ENCODE data around the gene CCDC195. TPM values are rescaled to one million over a fixed set of nuclear protein-coding genes. Genes with fewer than 3 reads are reported as not detected.

Gene CCDC195
- polyA plus RNA-seq, 1 donor from 2014 or later, result not detected

GRCh38 chr2:224669449-224669848, 46.7 kb downstream of the CCDC195 start:
- no peaks in the 10 kb centered on the region for H3K9me2 ChIP-seq (ENCODE audit: insufficient read depth, low read length)
- H3K4me3 ChIP-seq (ENCODE audit: low read length), result no peak overlapping the region
- no peaks in the 10 kb centered on the region for H3K36me3 ChIP-seq (ENCODE audit: insufficient read depth, low read length)
- H4K20me1 ChIP-seq (ENCODE audit: insufficient read depth), result no peaks in the 10 kb centered on the region
- H3F3A ChIP-seq (ENCODE audit: insufficient read depth, low read length, poor library complexity, severe bottlenecking), result no peaks in the 10 kb centered on the region
- H2AFZ ChIP-seq (ENCODE audit: low read depth, low read length), result no peak overlapping the region
- no peaks in the 10 kb centered on the region for H3K27me3 ChIP-seq (ENCODE audit: insufficient read depth, low read depth, low read length)
- no peaks in the 10 kb centered on the region for H3K79me2 ChIP-seq (replicated peaks; ENCODE audit: insufficient read depth, low read length)
- no peak overlapping the region for H3K4me2 ChIP-seq (ENCODE audit: low read length)
- TF ChIP-seq TAF1 (IDR thresholded peaks at IDR 0.05; ENCODE audit: low read depth) (no peak), RAD21 (conservative IDR thresholded peaks at IDR 0.05) (no peak)
- H3K9ac ChIP-seq (ENCODE audit: low read length), result no peak overlapping the region
- H3K27ac ChIP-seq (ENCODE audit: low read length), result no peak overlapping the region
- no peaks in the 10 kb centered on the region for H3K9me3 ChIP-seq (ENCODE audit: low read length)

DNA sequence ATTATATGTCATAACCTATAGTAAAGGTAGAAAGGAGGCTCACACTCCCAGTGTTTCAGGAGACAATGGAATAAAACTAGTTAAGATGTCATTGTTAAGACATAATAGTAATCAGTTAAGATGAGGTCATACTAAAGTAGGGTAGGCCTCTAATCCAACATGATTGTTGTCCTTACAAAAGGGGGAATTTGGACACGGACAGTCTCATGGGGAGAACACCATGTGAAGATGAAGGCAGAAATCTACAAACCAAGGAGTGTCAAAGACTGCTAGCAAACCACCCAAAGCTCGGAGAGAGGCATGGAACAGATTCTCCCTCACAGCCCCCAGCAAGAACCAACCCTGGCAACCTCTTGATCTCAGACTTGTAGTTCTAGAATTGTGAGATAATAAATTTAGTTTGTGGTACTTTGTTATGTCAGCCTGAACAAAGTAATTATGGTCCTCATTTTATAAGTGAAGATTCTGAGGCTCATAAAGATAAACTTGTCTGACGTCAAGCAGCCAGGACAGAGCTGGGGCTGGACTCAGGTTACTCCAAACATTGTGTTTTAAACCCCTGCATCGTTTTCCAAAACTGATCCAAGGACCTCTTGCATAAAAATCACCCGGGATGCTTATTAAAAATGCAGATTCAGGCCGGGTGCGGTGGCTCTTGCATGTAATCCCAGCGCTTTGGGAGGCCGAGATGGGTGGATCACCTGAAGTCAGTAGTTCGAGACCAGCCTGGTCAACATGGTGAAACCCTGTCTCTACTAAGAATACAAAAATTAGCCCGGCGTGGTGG, 47.8 kb downstream of the CCDC195 start:
- H3K9me3 ChIP-seq (ENCODE audit: low read length), result no peaks in the 10 kb centered on the region
- no peaks in the 10 kb centered on the region for H3K79me2 ChIP-seq (replicated peaks; ENCODE audit: insufficient read depth, low read length)
- H4K20me1 ChIP-seq (ENCODE audit: insufficient read depth), result no peaks in the 10 kb centered on the region
- H2AFZ ChIP-seq (ENCODE audit: low read depth, low read length), result no peak overlapping the region
- H3K4me3 ChIP-seq (ENCODE audit: low read length), result no peak overlapping the region
- H3K9ac ChIP-seq (ENCODE audit: low read length), result no peak overlapping the region
- H3K9me2 ChIP-seq (ENCODE audit: insufficient read depth, low read length), result no peaks in the 10 kb centered on the region
- no peaks in the 10 kb centered on the region for H3K36me3 ChIP-seq (ENCODE audit: insufficient read depth, low read length)
- TF ChIP-seq POLR2AphosphoS5 (IDR thresholded peaks at IDR 0.05) (no peak), EZH2 (IDR thresholded peaks at IDR 0.05; ENCODE audit: borderline replicate concordance, insufficient read depth, low read length, poor library complexity, severe bottlenecking) (no peak), TAF1 (IDR thresholded peaks at IDR 0.05; ENCODE audit: low read depth) (no peak), MXI1 (conservative IDR thresholded peaks at IDR 0.05; ENCODE audit: poor library complexity, severe bottlenecking) (no peak), REST (IDR thresholded peaks at IDR 0.05; ENCODE audit: borderline replicate concordance) (no peak), SMC3 (conservative IDR thresholded peaks at IDR 0.05; ENCODE audit: poor library complexity) (no peak), RAD21 (conservative IDR thresholded peaks at IDR 0.05) (no peak), EP300 (conservative IDR thresholded peaks at IDR 0.05; ENCODE audit: poor library complexity, severe bottlenecking) (no peak)
- TF ChIP-seq, protein P1, sequence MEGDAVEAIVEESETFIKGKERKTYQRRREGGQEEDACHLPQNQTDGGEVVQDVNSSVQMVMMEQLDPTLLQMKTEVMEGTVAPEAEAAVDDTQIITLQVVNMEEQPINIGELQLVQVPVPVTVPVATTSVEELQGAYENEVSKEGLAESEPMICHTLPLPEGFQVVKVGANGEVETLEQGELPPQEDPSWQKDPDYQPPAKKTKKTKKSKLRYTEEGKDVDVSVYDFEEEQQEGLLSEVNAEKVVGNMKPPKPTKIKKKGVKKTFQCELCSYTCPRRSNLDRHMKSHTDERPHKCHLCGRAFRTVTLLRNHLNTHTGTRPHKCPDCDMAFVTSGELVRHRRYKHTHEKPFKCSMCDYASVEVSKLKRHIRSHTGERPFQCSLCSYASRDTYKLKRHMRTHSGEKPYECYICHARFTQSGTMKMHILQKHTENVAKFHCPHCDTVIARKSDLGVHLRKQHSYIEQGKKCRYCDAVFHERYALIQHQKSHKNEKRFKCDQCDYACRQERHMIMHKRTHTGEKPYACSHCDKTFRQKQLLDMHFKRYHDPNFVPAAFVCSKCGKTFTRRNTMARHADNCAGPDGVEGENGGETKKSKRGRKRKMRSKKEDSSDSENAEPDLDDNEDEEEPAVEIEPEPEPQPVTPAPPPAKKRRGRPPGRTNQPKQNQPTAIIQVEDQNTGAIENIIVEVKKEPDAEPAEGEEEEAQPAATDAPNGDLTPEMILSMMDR (IDR thresholded peaks at IDR 0.05; ENCODE audit: poor library complexity, severe bottlenecking), result no peak
- H3K27me3 ChIP-seq (ENCODE audit: insufficient read depth, low read depth, low read length), result no peaks in the 10 kb centered on the region
- H3K27ac ChIP-seq (ENCODE audit: low read length), result no peak overlapping the region
- H3F3A ChIP-seq (ENCODE audit: insufficient read depth, low read length, poor library complexity, severe bottlenecking), result no peaks in the 10 kb centered on the region
- H3K4me2 ChIP-seq (ENCODE audit: low read length), result no peak overlapping the region
